Hippocampal formation (tissue), 2 donors: Measurements from ENCODE around the gene P2RX5.

Source experiments
- DNase-seq, 2 donors: peaks; one replicate each; lab custom pipeline; 2025; lab: John Stamatoyannopoulos, UW

Gene P2RX5

DNA sequence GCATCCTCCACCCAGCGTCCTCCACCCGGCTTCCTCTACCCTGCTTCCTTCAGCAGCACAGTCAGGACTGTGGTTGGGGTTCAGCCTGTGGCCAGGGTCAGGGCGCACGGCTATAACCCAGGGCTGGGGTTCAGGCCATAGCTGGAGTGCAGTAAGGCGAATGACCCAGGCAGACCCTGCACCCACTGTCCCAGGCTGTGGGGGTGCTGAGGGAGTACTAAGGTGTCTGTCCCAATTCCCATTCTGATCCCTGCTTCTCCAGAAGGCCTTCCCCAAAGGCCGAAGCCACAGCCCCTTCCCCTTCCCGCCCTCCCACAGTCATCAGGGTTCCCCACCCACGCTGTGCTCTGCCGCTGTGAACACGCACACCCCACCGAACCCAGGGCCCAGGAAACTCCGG, 14.9 kb downstream of the P2RX5 start:
- no peak for DNase-seq

GRCh38 chr17:3679531-3680126, 16.3 kb downstream of the P2RX5 start:
- DNase-seq = no peak

- DNase-seq = no peak
Measured at GRCh38 chr17:3678821-3679530, 17.0 kb downstream of the P2RX5 start.

- DNase-seq = peak in 1 of 2 donors; percentile 13
Measured at GRCh38 chr17:3678095-3678820, 17.7 kb downstream of the P2RX5 start.

- DNase-seq = no peak
Measured at GRCh38 chr17:3675886-3676285, 20.1 kb downstream of the P2RX5 start.

DNA sequence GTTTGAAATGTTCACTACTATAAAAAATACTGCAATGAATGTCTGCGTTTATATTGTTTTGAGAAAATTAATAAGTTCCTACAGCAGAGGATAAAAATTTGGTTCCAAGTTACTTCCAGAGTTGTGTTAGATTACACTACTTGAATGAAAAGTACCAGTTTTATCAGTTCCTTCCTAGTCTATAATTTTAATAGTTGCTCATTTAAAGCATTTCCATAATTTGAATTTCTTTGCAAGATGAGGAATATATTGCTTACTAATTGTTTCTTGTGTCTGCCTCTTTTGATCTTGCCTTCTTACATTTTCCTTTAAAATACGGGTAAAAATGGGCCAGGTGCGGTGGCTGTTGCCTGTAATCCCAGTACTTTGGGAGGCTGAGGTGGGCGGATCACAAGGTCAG, 23.4 kb downstream of the P2RX5 start:
- DNase-seq = no peak

GRCh38 chr17:3669548-3669947, 26.4 kb downstream of the P2RX5 start:
- DNase-seq = no peak

DNA sequence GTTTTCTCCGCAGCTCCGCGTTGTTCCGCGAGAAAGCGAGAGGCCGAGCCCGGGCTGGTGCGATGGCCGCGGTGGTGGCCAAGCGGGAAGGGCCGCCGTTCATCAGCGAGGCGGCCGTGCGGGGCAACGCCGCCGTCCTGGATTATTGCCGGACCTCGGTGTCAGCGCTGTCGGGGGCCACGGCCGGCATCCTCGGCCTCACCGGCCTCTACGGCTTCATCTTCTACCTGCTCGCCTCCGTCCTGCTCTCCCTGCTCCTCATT, 26.9 kb downstream of the P2RX5 start:
- DNase-seq = no peak

GRCh38 chr17:3668279-3669084, 27.5 kb downstream of the P2RX5 start, which contains the start of the genes EMC6 and TAX1BP3:
TSS of gene EMC6 (plus strand) at chr17:3668812. CDS start at chr17:3669147, 335 bp downstream.
TSS of gene TAX1BP3 (minus strand) at chr17:3668578. CDS start at chr17:3668526, 52 bp downstream.
- peak; percentile 94 to 98 for DNase-seq

- peak in 1 of 2 donors; percentile 46 for DNase-seq
Measured at GRCh38 chr17:3667366-3668278, 28.3 kb downstream of the P2RX5 start.

DNA sequence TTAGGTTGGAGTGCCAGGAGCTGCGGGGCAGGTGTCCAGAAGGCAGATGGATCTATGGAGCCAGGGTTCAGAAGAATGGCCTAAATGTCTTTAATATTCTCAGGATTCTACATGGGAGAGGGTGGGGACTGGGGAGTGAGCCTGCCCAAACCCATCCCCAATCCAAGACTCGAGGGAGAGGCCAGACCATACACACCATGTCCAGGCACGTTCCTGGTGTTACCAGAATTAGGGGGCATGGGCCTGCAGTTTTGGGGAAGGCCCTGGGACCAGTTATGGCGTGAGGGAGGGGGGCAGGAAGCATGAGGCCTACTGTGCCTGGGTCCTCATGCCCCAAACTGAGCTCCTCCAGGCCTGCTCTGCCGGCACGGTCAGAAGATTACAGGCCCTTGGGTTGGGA, 29.4 kb downstream of the P2RX5 start:
- DNase-seq = no peak

GRCh38 chr17:3665834-3666233, 30.1 kb downstream of the P2RX5 start:
- DNase-seq = peak; percentile 18 to 25

- DNase-seq = no peak
Measured at GRCh38 chr17:3663102-3664011, 32.6 kb downstream of the P2RX5 start.

GRCh38 chr17:3660311-3660891, 35.6 kb downstream of the P2RX5 start:
- DNase-seq = peak; percentile 28 to 29

GRCh38 chr17:3659541-3660111, 36.3 kb downstream of the P2RX5 start:
- DNase-seq = peak; percentile 6 to 51

DNA sequence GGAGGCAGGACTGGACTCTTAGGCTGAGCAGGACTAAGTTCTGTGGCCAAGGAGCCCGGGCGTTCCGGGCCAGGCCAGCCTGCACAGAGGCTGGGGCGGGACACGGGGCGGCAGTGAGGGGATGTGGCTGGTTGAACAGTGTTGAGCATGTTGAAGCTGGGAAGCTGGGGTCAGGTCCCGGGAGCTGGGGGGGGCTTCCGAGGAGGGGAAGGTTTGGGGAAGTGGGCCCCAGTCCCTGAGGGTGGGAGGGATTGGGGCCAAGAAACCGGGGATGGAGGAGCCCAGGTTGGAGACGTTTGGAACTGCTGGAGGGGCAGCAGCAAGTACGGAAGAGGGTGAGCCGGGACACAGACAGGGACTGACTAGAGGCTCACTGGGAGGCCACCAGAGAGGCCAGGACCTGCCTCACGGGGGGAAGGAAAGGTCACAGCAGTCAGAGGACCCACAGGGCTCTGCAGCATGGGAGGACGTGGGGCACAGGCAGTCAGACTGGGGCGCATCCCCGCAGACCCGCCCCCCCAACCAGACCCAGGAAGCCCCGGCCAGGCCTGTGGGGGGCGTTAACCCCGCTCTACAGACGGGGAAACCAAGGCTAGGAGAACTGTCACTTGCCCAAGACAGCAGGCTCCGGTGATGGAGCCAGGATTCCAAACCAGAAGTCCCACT, 37.0 kb downstream of the P2RX5 start:
- DNase-seq = no peak

DNA sequence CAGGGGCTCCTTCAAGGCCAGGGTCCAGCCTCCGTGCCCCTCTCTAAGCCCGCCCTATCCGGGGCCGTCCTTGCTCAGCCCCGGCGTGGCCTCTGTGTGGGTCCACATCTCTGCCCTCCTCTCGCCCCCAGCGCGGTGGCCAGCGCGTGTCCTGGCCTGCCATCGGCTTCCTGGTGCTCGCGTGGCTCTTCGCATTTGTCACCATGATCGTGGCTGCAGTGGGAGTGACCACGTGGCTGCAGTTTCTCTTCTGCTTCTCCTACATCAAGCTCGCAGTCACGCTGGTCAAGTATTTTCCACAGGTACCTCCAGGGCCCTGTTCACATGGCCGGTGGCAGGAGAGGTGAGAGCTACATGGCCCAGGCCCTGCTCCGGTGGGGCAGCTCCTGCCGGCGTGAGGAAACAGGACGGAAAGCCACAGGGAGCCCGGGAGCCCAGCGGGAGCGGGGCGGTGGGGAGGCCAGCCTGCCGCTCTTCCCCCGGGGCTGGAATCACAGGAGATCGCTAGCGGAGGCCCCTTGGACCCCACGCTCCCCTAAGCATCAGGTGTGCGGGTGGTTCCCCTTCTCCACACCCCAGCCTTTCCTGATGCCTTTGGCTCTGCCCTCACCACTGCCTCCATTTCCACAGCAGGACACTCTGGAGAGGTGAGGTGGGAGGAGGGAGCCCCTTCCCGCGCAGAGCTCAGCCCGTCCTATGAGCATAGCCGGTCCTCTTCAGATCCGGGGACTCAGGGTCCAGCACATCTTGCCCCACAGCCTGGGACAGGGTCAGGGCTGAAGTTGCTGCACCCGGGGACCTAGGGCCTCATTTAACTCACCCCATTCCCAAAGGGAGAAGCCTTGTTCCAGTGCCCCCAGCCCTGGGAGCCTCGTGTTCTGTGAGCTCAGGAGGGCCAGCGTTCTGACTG, 37.8 kb downstream of the P2RX5 start:
- no peak for DNase-seq

GRCh38 chr17:3657588-3657869, 38.4 kb downstream of the P2RX5 start:
- no peak for DNase-seq
